C4-2B (cell line): ENCODE measurements around the gene PTPRN2.

Source experiments
- H3K27ac ChIP-seq: fragments of 450-650 bp; 2 replicates; pipeline ENCODE4 v1.5.1; 2017
- ZFX ChIP-seq: fragments of 450-650 bp; IDR thresholded peaks from 2 replicates; pipeline ENCODE4 v1.6.1; 2017
- TF ChIP-seq, protein P1 (sequence below): fragments of 450-650 bp; conservative IDR thresholded peaks from 2 replicates; pipeline ENCODE4 v1.5.1; 2017; ENCODE audit warnings: mild to moderate bottlenecking

Gene PTPRN2

DNA sequence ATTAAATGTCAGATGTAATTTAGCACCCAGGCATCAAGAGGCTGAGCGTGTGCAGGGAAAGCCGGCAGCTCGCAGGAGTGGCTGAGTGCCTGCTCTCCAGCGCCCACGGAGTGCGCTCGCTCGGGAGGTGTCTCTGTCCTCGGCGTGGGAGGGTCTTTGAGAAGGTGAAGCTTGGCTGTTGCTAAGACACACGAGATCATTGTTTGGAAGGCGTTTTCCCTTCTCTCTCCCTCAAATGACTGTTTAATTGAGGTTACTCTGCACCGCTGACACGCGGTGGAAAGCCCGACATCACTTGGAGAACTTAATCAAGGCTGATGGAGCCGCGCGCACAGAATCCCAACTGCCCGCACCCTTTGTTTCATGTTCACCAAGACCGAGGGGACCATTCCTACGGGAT, 836.2 kb downstream of the PTPRN2 start:
- TF ChIP-seq, protein P1, sequence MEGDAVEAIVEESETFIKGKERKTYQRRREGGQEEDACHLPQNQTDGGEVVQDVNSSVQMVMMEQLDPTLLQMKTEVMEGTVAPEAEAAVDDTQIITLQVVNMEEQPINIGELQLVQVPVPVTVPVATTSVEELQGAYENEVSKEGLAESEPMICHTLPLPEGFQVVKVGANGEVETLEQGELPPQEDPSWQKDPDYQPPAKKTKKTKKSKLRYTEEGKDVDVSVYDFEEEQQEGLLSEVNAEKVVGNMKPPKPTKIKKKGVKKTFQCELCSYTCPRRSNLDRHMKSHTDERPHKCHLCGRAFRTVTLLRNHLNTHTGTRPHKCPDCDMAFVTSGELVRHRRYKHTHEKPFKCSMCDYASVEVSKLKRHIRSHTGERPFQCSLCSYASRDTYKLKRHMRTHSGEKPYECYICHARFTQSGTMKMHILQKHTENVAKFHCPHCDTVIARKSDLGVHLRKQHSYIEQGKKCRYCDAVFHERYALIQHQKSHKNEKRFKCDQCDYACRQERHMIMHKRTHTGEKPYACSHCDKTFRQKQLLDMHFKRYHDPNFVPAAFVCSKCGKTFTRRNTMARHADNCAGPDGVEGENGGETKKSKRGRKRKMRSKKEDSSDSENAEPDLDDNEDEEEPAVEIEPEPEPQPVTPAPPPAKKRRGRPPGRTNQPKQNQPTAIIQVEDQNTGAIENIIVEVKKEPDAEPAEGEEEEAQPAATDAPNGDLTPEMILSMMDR, result no peak
- no peak for TF ChIP-seq ZFX
- no peak overlapping the region for H3K27ac ChIP-seq

DNA sequence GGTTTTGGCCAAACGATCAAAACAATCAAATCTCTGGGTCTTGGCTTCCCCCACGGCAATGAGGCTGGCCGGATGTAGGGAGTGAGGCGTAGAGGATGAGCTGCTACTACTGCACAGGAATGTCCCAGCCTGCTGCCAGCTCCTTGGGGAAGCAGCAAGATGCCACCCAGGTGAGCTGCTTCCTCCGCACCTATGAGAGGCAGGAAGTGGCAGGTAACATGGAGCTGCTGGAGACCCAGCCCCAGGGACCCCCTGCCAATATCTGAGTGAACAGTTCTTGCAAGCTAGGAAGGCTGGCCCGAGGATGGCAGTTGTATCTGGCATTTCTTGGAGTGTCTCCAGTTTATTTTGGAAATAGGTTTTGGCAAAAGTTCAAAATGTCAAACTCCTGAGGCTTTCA, 837.3 kb downstream of the PTPRN2 start:
- no peak overlapping the region for H3K27ac ChIP-seq
- TF ChIP-seq ZFX, result no peak
- TF ChIP-seq, protein P1, result no peak

DNA sequence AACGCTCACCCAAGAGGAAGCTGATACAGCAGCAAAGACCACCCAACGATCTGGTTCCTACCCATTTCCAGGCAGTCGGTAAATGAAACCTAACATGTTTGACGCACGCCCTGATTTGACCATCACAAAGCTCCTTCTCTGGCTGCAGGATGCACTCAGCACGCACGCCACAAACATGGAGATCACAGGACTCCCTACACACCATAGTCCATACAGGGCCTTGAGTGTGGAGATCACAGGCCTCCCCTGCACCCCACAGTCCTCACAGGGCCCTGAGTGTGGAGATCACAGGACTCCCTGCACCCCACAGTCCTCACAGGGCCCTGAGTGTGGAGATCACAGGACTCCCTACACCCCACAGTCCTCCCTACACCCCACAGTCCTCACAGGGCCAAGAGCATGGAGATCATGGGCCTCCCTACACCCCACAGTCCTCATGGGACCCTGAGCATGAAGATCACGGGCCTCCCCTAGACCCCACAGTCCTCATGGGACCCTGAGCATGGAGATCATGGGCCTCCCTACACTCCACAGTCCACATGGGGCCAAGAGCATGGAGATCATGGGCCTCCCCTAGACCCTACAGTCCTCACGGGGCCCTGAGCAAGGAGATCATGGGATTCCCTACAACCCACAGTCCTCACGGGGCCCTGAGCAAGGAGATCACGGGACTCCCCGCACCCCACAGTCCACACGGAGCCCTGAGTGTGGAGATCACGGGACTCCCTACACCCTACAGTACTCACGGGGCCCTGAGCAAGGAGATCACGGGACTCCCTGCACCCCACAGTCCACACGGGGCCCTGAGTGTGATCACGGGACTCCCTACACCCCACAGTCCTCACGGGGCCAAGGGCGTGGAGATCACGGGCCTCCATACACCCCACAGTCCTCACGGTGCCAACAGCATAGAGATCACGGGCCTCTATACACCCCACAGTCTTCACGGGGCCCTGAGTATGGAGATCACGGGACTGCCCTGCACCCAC, 841.6 kb downstream of the PTPRN2 start:
- TF ChIP-seq, protein P1, result no peak
- TF ChIP-seq ZFX, result no peak
- H3K27ac ChIP-seq, result no peak overlapping the region

DNA sequence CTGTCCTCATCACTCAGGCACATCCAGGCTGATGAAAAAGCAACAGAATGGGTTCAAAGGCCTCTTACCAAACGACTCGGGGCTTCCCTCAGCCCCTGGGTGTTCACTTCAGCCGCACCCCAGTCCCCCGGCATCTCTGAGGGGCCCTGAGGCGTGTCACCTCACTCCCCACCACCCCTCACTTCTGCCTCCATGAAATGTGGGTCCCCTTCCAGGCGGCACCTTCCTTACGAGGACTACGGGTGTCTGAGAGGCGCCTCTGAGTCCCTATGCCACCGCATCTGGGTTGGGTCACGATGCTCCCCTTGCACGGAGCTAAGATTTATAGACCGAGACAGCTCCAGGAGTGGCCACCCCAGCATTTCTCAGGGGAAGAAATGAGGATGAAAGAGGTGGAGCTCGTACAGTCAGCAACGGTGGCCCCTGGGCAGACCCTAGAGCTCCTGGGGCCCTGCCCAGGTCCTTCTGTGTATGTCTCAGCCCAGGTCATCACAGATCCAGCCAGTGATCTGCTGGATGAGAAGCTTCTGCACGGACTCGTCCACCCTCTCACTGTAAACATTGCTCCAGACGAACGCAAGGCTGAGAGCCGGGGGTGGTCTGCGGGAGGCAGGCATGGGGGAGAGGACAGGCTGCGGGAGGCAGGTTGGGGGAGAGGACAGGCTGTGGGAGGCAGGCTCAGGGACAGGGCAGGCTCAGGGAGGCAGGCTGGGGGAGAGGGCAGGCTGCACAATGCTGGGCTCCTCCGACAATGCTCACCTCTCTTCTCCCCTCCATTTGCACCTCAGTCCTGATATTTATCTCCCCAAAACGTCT, 842.6 kb downstream of the PTPRN2 start:
- TF ChIP-seq ZFX, result no peak
- TF ChIP-seq, protein P1, result no peak

DNA sequence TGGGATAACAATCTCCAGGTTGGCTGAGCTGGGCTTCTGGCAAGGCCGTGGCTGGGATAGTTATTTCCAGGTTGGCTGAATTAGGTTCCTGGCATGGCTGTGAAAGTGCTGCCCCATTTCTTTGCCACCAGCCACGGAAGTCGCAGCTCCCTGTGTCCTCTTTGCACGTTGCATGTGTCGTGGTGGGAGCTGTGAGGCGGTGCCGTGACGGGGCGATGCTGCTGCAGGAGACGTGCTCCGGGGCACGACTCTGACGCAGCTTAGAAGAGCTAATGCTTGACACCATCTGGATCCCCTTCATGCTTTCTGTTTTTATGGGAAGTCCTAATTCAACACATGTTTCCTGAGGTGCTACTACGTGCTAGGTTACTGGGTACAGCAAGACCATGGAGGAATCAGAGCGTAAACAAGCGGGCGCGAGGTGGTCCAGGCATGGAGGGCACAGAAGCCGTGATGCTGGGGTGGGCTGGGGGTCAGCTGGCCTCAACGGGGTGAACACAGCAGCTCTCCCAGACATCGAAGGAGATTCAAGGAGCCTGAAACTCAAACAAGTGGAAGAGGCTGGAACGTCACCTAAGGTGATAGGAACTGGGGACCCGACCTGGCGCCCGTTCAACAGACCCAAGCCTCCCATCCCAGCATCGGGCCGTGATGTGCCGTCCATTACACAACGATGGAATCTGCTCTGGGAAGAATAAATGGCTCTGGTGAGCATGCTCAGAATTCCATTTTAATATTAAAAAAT, 843.7 kb downstream of the PTPRN2 start:
- TF ChIP-seq, protein P1, result no peak
- TF ChIP-seq ZFX, result no peak

More for the DNA sequence above, 842.6 kb downstream of the PTPRN2 start:
- H3K27ac ChIP-seq, result no peak overlapping the region

DNA sequence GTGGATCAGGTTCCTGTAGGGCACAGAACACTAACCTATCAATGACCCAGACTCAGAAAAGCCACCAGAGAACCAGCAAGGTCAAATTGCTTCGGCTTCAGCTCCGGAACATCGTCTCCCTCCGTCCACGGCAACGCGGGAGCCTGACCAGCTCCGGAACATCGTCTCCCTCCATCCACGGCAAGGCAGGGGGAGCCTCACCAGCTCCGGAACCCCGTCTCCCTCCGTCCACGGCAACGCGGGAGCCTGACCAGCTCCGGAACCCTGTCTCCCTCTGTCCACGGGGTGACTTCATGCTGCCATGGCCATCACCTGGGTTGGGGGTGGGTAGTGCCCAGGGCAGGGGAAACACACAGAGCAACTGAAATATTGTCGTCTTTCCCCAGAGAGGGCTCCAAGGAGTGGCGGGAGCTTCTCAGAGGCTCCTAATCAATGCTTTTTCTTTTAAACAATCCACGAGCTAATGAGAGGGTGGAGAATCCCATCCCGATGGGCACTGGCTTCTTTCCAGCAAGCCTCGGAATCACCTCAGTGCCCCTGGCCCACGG, 847.3 kb downstream of the PTPRN2 start:
- no peak overlapping the region for H3K27ac ChIP-seq
- TF ChIP-seq, protein P1, result no peak
- TF ChIP-seq ZFX, result no peak

More for the DNA sequence above, 843.7 kb downstream of the PTPRN2 start:
- H3K27ac ChIP-seq, result no peak overlapping the region
